ENCODE results near the gene GYG2. TPM values are rescaled to one million over a fixed set of nuclear protein-coding genes. Genes with fewer than 3 reads are reported as not detected.

Gene GYG2
- total and polyA plus RNA-seq, 2 donors from 2014 or later = 2.2 to 2.9 TPM

GRCh38 chrX:2837961-2838360 lies 9.2 kb downstream of the GYG2 start:
- intact Hi-C loops (cut with DNase I) = no loop called here
- DNase-seq (no peak), FAIRE-seq (no peak)
- Histone ChIP-seq H3K27ac (ENCODE audit: low read depth in 2 of 2, low read length in 2 of 2) (no peak overlapping the region), H3K36me3 (ENCODE audit: control insufficient read depth in 2 of 3, insufficient read depth in 3 of 3, low read length in 3 of 3) (no peaks in the 10 kb centered on the region), H3K4me1 (ENCODE audit: control insufficient read depth in 2 of 3, insufficient read depth in 2 of 3, low read depth in 1 of 3, low read length in 3 of 3) (no peaks in the 10 kb centered on the region), H3K9ac (ENCODE audit: low read length in 3 of 3) (no peak overlapping the region), H3K4me3 (ENCODE audit: low read length in 3 of 3) (no peak overlapping the region), H3K27me3 (ENCODE audit: control insufficient read depth, insufficient read depth, low read length) (no peaks in the 10 kb centered on the region), H3K9me3 (ENCODE audit: control insufficient read depth in 2 of 3, insufficient read depth in 1 of 3, low read length in 3 of 3) (no peaks in the 10 kb centered on the region)
- no peak for TF ChIP-seq CTCF (IDR thresholded peaks at IDR 0.05; ENCODE audit: borderline replicate concordance, extremely low read depth, insufficient read depth)

DNA sequence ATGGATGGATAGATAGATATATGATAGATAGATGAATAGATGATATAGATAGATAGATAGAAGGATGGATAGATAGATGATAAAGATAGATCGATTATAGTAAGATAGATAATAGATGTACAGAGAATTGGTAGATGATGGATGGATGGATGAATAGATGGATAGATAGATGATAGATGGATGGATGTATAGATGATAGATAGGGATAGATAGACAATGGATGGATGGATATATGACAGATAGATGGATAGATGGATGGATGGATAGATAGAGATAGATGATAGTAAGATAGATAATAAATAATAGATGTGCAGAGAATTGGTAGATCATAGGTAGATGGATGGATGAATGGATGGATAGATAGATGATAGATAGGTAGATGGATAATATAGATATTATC lies 12.2 kb downstream of the GYG2 start:
- H3K36me3 ChIP-seq (ENCODE audit: control insufficient read depth in 2 of 3, insufficient read depth in 3 of 3, low read length in 3 of 3) = no peaks in the 10 kb centered on the region
- no peak for DNase-seq
- no peak overlapping the region for H3K27ac ChIP-seq (ENCODE audit: low read depth in 2 of 2, low read length in 2 of 2)
- no peaks in the 10 kb centered on the region for H3K27me3 ChIP-seq (ENCODE audit: control insufficient read depth, insufficient read depth, low read length)
- intact Hi-C loops (cut with DNase I) = no loop called here
- FAIRE-seq = no peak
- H3K9ac ChIP-seq (ENCODE audit: low read length in 3 of 3) = no peak overlapping the region
- no peak for TF ChIP-seq CTCF (IDR thresholded peaks at IDR 0.05; ENCODE audit: borderline replicate concordance, extremely low read depth, insufficient read depth)
- H3K4me3 ChIP-seq (ENCODE audit: low read length in 3 of 3) = no peak overlapping the region
- no peaks in the 10 kb centered on the region for H3K4me1 ChIP-seq (ENCODE audit: control insufficient read depth in 2 of 3, insufficient read depth in 2 of 3, low read depth in 1 of 3, low read length in 3 of 3)
- H3K9me3 ChIP-seq (ENCODE audit: control insufficient read depth in 2 of 3, insufficient read depth in 1 of 3, low read length in 3 of 3) = no peaks in the 10 kb centered on the region

DNA sequence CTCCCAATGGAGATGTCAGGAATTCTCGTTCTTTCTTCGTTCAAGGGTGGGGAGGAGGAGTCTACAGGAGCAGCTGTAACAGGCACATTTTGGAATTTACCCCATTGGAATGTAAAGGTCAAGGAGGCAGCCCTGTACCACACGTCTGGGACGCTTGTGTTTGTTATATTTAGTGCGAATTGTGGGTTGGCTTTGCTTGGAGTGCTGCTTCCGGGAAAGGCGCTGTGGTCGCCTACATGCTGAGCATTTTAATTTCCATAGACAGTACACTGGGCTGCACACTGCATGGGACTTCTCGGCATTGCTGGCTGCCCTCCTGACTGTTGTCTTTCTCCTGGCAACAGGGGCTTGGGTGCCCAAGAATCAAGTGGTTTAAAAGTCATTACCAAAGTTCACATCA lies 12.8 kb downstream of the GYG2 start:
- no peaks in the 10 kb centered on the region for H3K27me3 ChIP-seq (ENCODE audit: control insufficient read depth, insufficient read depth, low read length)
- intact Hi-C loops (cut with DNase I) = no loop called here
- no peaks in the 10 kb centered on the region for H3K4me1 ChIP-seq (ENCODE audit: control insufficient read depth in 2 of 3, insufficient read depth in 2 of 3, low read depth in 1 of 3, low read length in 3 of 3)
- no peaks in the 10 kb centered on the region for H3K9me3 ChIP-seq (ENCODE audit: control insufficient read depth in 2 of 3, insufficient read depth in 1 of 3, low read length in 3 of 3)
- DNase-seq (no peak), FAIRE-seq (no peak)
- H3K4me3 ChIP-seq (ENCODE audit: low read length in 3 of 3) = no peak overlapping the region
- no peak overlapping the region for H3K9ac ChIP-seq (ENCODE audit: low read length in 3 of 3)
- TF ChIP-seq CTCF (IDR thresholded peaks at IDR 0.05; ENCODE audit: borderline replicate concordance, extremely low read depth, insufficient read depth) = no peak
- H3K27ac ChIP-seq (ENCODE audit: low read depth in 2 of 2, low read length in 2 of 2) = no peak overlapping the region
- no peaks in the 10 kb centered on the region for H3K36me3 ChIP-seq (ENCODE audit: control insufficient read depth in 2 of 3, insufficient read depth in 3 of 3, low read length in 3 of 3)

DNA sequence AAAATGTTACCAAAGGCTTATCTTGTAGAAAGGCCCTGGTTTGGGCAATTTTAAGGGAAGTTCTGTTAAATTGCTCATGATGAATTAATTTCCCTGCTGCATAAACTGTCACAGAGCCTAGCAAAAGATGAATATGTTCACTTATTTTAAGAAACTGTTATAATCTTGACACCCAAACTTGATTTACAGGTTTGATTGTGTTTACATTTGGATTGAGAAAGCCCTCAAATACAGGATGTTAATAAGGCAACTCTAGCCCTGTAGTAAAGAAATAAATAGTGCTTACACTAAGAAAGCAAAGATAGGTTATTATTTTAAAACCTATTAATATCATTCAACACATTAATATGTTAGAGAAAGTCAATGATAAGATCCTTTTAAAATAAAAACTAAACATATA lies 18.3 kb downstream of the GYG2 start:
- no peak overlapping the region for H3K27ac ChIP-seq (ENCODE audit: low read depth in 2 of 2, low read length in 2 of 2)
- no peaks in the 10 kb centered on the region for H3K4me1 ChIP-seq (ENCODE audit: control insufficient read depth in 2 of 3, insufficient read depth in 2 of 3, low read depth in 1 of 3, low read length in 3 of 3)
- no peak overlapping the region for H3K9ac ChIP-seq (ENCODE audit: low read length in 3 of 3)
- no peak for DNase-seq
- no peaks in the 10 kb centered on the region for H3K36me3 ChIP-seq (ENCODE audit: control insufficient read depth in 2 of 3, insufficient read depth in 3 of 3, low read length in 3 of 3)
- no peak for TF ChIP-seq CTCF (IDR thresholded peaks at IDR 0.05; ENCODE audit: borderline replicate concordance, extremely low read depth, insufficient read depth)
- intact Hi-C loops (cut with DNase I) = no loop called here
- H3K9me3 ChIP-seq (ENCODE audit: control insufficient read depth in 2 of 3, insufficient read depth in 1 of 3, low read length in 3 of 3) = no peaks in the 10 kb centered on the region
- H3K27me3 ChIP-seq (ENCODE audit: control insufficient read depth, insufficient read depth, low read length) = no peaks in the 10 kb centered on the region
- no peak for FAIRE-seq
- H3K4me3 ChIP-seq (ENCODE audit: low read length in 3 of 3) = no peak overlapping the region
